GM12878 (cell line): ENCODE measurements around the gene EEFSEC. TPM values are rescaled to one million over a fixed set of nuclear protein-coding genes. Genes with fewer than 3 reads are reported as not detected.

ENCODE experiments used
- HSF1 ChIP-seq: fragments of 150-350 bp; IDR thresholded peaks from 2 replicates; pipeline ENCODE4 v1.6.1; 2014; ENCODE audit warnings: mild to moderate bottlenecking, low read depth, low read length
- IKZF1 ChIP-seq: fragments of 450-650 bp; conservative IDR thresholded peaks from 2 replicates; pipeline ENCODE4 v1.6.1; 2017; ENCODE audit warnings: antibody characterized with exemption, mild to moderate bottlenecking
- RBBP5 ChIP-seq: fragments of 200-600 bp; sonication (generic); conservative IDR thresholded peaks from 2 replicates; pipeline ENCODE4 v1.6.1; 2016
- RCOR1 ChIP-seq: conservative IDR thresholded peaks from 2 replicates; pipeline ENCODE4 v1.6.1; 2012; ENCODE audit warnings: low read depth, low read length, improper control_type of control experiment
- SMAD1 ChIP-seq: fragments of 450-650 bp; IDR thresholded peaks from 2 replicates; pipeline ENCODE4 v1.6.1; 2018; ENCODE audit warnings: mild to moderate bottlenecking, low read depth; ENCODE audit not compliant: partially characterized antibody
- YY1 ChIP-seq: IDR thresholded peaks from 2 replicates; pipeline ENCODE4 v1.6.1; 2011; ENCODE audit warnings: low read depth, mild to moderate bottlenecking, low read length
- ZBTB40 ChIP-seq: fragments of 450-650 bp; IDR thresholded peaks from 2 replicates; pipeline ENCODE4 v1.6.1; 2016; ENCODE audit warnings: mild to moderate bottlenecking, moderate library complexity, borderline replicate concordance
- polyA plus RNA-seq, 11 experiments: library from polyadenylated mRNA; depleted of rRNA in 4 of 11; unstranded in 6 of 11; stranded (reverse) in 5 of 11; fragments of >200 nt; fragmentation: Nextera tagmentation in 4 of 11; fragmentation: Illumina TruSeq in 1 of 11; extraction: Ambion mirVana in 4 of 11; extraction: Trizol in 1 of 11; gene quantifications; 1 replicate in 1 of 11; 2 replicates in 10 of 11; pipeline versions ENCODE4 v1.2.1 to v1.2.3, GENCODE V29; 2011 to 2016; ENCODE audit warnings: inconsistent platforms in 2 of 11, missing spikeins in 2 of 11, low read depth in 1 of 11
- total RNA-seq, 4 experiments: library from RNA; depleted of rRNA in 3 of 4; stranded (reverse); fragments of >200 nt in 3 of 4; fragmentation: Illumina TruSeq in 1 of 4; extraction: Trizol in 1 of 4; gene quantifications; 2 replicates each; pipeline versions ENCODE4 v1.2.1 to v1.2.3, GENCODE V29; 2013 to 2021

EEFSEC gene
- total and polyA plus RNA-seq, 10 of the 15 experiments (the other 5 are each of a cell fraction or from before 2014, with no cell fraction given) = 0.29 to 29.1 (median 16.1) TPM

- TF ChIP-seq HSF1 (no peak), YY1 (no peak), SMAD1 (no peak), RBBP5 (no peak), ZBTB40 (no peak), IKZF1 (no peak), RCOR1 (no peak)
- TF ChIP-seq, all 136 proteins: peak for 0
Measured at GRCh38 chr3:128243602-128244504, 90.6 kb downstream of the EEFSEC start (continued).
